B cell (primary cell): Measurements from ENCODE around the gene RAD23A. TPM values are rescaled to one million over a fixed set of nuclear protein-coding genes. Genes with fewer than 3 reads are reported as not detected.

Experiments used
- ATAC-seq: fragments of 200-7000 bp; cut with Tn5 transposase; one replicate; pipeline ENCODE4 v1.10.0; 2021; ENCODE audit warnings: low read depth, mild to moderate bottlenecking, moderate number of reproducible peaks, moderate library complexity
- CTCF ChIA-PET: fragments of 350-600 bp; sonication (Branson Sonifier 250); formaldehyde crosslinking; loops from one replicate; lab custom pipeline; 2021; ENCODE audit warnings: antibody characterized with exemption, inconsistent platforms; lab: Charles Lee
- POLR2A ChIA-PET: fragments of 350-600 bp; sonication (Branson Sonifier 250); formaldehyde crosslinking; loops from one replicate; lab custom pipeline; 2021; ENCODE audit warnings: antibody characterized with exemption; lab: Charles Lee
- DNase-seq: peaks from one replicate; pipeline ENCODE4 v3.0.0; 2013
- H2AFZ ChIP-seq: 2 replicates; pipeline ENCODE4 v1.6.1; 2012; ENCODE audit warnings: mild to moderate bottlenecking, low read depth, low read length; ENCODE audit not compliant: insufficient read depth, poor library complexity, severe bottlenecking
- H3K27ac ChIP-seq, 2 donors: 1 replicate in 1 of 2; 2 replicates in 1 of 2; pipeline ENCODE4 v1.5.1; 2012 to 2013; ENCODE audit warnings: low read length in 2 of 2, mild to moderate bottlenecking in 2 of 2, moderate library complexity in 1 of 2
- H3K27me3 ChIP-seq, 4 experiments: fragments of 200-600 bp in 1 of 4; sonication (generic) in 1 of 4; replicated peaks in 1 of 4; 1 replicate in 2 of 4; 2 replicates in 2 of 4; pipeline versions ENCODE4 v1.6.1 to v1.7.0; 2013 to 2016; ENCODE audit warnings: low read length in 3 of 4, mild to moderate bottlenecking in 2 of 4, mixed read lengths in 1 of 4, moderate library complexity in 1 of 4; ENCODE audit not compliant: insufficient read depth in 4 of 4, control insufficient read depth in 3 of 4; ENCODE audit errors: control extremely low read depth in 1 of 4
- H3K36me3 ChIP-seq, 2 experiments: replicated peaks in 1 of 2; 1 replicate in 1 of 2; 2 replicates in 1 of 2; pipeline versions ENCODE4 v1.6.1 to v1.7.1; 2013; ENCODE audit warnings: low read length in 1 of 2; ENCODE audit not compliant: insufficient read depth in 2 of 2, control insufficient read depth in 1 of 2; ENCODE audit errors: control extremely low read depth in 1 of 2, extremely low read depth in 1 of 2
- H3K4me1 ChIP-seq, 2 donors: fragments of 200-600 bp in 1 of 2; sonication (generic) in 1 of 2; 1 replicate in 1 of 2; 2 replicates in 1 of 2; pipeline versions ENCODE4 v1.5.1 to v1.6.1; 2013 to 2017; ENCODE audit warnings: low read length in 2 of 2; ENCODE audit not compliant: control insufficient read depth in 2 of 2, insufficient read depth in 2 of 2
- H3K4me2 ChIP-seq: replicated peaks from 2 replicates; pipeline ENCODE3; 2012; ENCODE audit warnings: mild to moderate bottlenecking, low read depth, low read length; ENCODE audit not compliant: poor library complexity, severe bottlenecking
- H3K4me3 ChIP-seq, 5 experiments: fragments of 200-600 bp in 1 of 5; sonication (generic) in 1 of 5; 1 replicate in 3 of 5; 2 replicates in 2 of 5; pipeline versions ENCODE4 v1.5.1 to v1.7.0; 2011 to 2016; ENCODE audit warnings: low read length in 4 of 5, mild to moderate bottlenecking in 4 of 5, low read depth in 2 of 5, control low read depth in 1 of 5, moderate library complexity in 1 of 5; ENCODE audit not compliant: insufficient read depth in 1 of 5; ENCODE audit errors: control extremely low read depth in 1 of 5, extremely low read depth in 1 of 5
- H3K79me2 ChIP-seq: fragments of 200-600 bp; sonication (generic); one replicate; pipeline ENCODE4 v1.6.0; 2016; ENCODE audit warnings: low read length; ENCODE audit not compliant: control insufficient read depth, insufficient read depth
- H3K9ac ChIP-seq: fragments of 200-600 bp; sonication (generic); 2 replicates; pipeline ENCODE4 v1.6.1; 2017; ENCODE audit warnings: mild to moderate bottlenecking, low read length, moderate library complexity
- H3K9me3 ChIP-seq, 3 donors: one replicate each; pipeline versions ENCODE4 v1.6.1 to v1.7.1; 2013; ENCODE audit warnings: low read length in 2 of 3; ENCODE audit not compliant: control insufficient read depth in 2 of 3, insufficient read depth in 1 of 3; ENCODE audit errors: control extremely low read depth in 1 of 3
- H4K20me1 ChIP-seq: 2 replicates; pipeline ENCODE4 v1.6.0; 2012; ENCODE audit warnings: mild to moderate bottlenecking, low read length; ENCODE audit not compliant: insufficient read depth, control insufficient read depth, poor library complexity, severe bottlenecking
- H3K27ac Mint-ChIP-seq: one replicate; pipeline ENCODE4 v1.8.0; 2021; ENCODE audit warnings: mixed read lengths
- H3K27me3 Mint-ChIP-seq: one replicate; pipeline ENCODE4 v1.8.0; 2021; ENCODE audit warnings: mixed read lengths
- H3K4me1 Mint-ChIP-seq: one replicate; pipeline ENCODE4 v1.8.0; 2021; ENCODE audit warnings: mixed read lengths
- H3K4me3 Mint-ChIP-seq: one replicate; pipeline ENCODE4 v1.8.0; 2021; ENCODE audit warnings: mixed read lengths
- H3K9me3 Mint-ChIP-seq: one replicate; pipeline ENCODE4 v1.8.0; 2022; ENCODE audit warnings: mixed read lengths; ENCODE audit not compliant: insufficient read depth
- EZH2 ChIP-seq: IDR thresholded peaks from 2 replicates; pipeline ENCODE4 v1.6.1; 2012; ENCODE audit warnings: borderline replicate concordance, low read depth, mild to moderate bottlenecking, moderate library complexity, low read length; ENCODE audit not compliant: insufficient read depth, poor library complexity, severe bottlenecking
- WGBS: methylation state at CpG from one replicate; pipeline ENCODE4 v1.1.5; 2013; ENCODE audit warnings: missing lambda C conversion rate; ENCODE audit not compliant: insufficient coverage; 5-methylcytosine and 5-hydroxymethylcytosine counted together
- intact Hi-C: fragments of 100-400 bp; cut with micrococcal nuclease; formaldehyde crosslinking; loops from one replicate; pipeline ENCODE4 v1.10.0; 2022
- polyA plus RNA-seq: library from polyadenylated mRNA; depleted of rRNA; stranded (reverse); fragments of >200 nt; gene quantifications from 2 replicates; pipeline ENCODE4 v1.2.3, GENCODE V29; 2012
- total RNA-seq, 2 donors: library from RNA; stranded (reverse); fragments of 120-200 nt in 1 of 2; gene quantifications; 1 replicate in 1 of 2; 2 replicates in 1 of 2; pipeline versions ENCODE4 v1.2.3 to v1.2.4, GENCODE V29; 2013 to 2022
- TF ChIP-seq, protein P1 (sequence below): fragments of 200-600 bp; IDR thresholded peaks from one replicate; pipeline ENCODE4 v1.8.0; 2022; ENCODE audit warnings: antibody characterized with exemption, mild to moderate bottlenecking

RAD23A gene
- total and polyA plus RNA-seq, 2 donors (not counting 1 experiment from before 2014, with no cell fraction given) = 100 to 106 TPM

DNA sequence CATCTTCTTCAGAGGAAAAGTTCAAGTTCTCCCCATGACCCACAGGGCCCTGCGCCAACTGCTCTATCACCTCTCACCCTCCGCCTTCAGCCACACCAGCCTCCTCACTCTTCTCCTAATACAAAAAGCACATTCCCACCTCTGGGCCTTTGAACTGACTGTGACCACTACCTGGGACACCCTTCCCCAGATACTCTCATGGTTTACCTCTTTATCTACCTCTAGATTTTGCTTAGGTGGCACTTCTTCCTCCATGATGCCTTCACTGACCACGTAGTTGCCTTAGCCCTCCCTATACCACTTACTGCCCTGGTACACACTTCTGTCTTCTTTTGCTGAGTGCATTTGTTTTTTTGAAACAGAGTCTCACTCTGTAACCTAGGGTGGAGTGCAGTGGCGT, 22.7 kb upstream of the RAD23A start:
- no peak overlapping the region for H3K9ac ChIP-seq
- H3K36me3 ChIP-seq = peaks cover 0 to 47% of the 10 kb centered on the region in 2 experiments
- DNase-seq = no peak
- no peaks in the 10 kb centered on the region for H3K9me3 Mint-ChIP-seq
- no peak for ATAC-seq
- no peak overlapping the region for H3K4me2 ChIP-seq
- H3K79me2 ChIP-seq = peaks cover under 1% of the 10 kb centered on the region
- peaks cover 13% of the 10 kb centered on the region for H4K20me1 ChIP-seq
- H3K27me3 Mint-ChIP-seq = no peaks in the 10 kb centered on the region
- no peaks in the 10 kb centered on the region for H3K9me3 ChIP-seq
- H3K27me3 ChIP-seq = no peaks in the 10 kb centered on the region
- intact Hi-C loops = no loop called here
- peaks cover 0 to 12% of the 10 kb centered on the region in 2 donors for H3K4me1 ChIP-seq
- no peak overlapping the region for H2AFZ ChIP-seq
- H3K4me3 Mint-ChIP-seq = no peak overlapping the region
- ChIA-PET CTCF (no interaction called here), POLR2A (no interaction called here)
- 93% methylated on average over 3 of the region's 4 CpGs for WGBS
- peaks cover 9% of the 10 kb centered on the region for H3K4me1 Mint-ChIP-seq
- H3K27ac ChIP-seq = no peak overlapping the region
- H3K27ac Mint-ChIP-seq = no peak overlapping the region
- TF ChIP-seq, protein P1, sequence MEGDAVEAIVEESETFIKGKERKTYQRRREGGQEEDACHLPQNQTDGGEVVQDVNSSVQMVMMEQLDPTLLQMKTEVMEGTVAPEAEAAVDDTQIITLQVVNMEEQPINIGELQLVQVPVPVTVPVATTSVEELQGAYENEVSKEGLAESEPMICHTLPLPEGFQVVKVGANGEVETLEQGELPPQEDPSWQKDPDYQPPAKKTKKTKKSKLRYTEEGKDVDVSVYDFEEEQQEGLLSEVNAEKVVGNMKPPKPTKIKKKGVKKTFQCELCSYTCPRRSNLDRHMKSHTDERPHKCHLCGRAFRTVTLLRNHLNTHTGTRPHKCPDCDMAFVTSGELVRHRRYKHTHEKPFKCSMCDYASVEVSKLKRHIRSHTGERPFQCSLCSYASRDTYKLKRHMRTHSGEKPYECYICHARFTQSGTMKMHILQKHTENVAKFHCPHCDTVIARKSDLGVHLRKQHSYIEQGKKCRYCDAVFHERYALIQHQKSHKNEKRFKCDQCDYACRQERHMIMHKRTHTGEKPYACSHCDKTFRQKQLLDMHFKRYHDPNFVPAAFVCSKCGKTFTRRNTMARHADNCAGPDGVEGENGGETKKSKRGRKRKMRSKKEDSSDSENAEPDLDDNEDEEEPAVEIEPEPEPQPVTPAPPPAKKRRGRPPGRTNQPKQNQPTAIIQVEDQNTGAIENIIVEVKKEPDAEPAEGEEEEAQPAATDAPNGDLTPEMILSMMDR = no peak
- no peak for TF ChIP-seq EZH2
- H3K4me3 ChIP-seq = no peak overlapping the region

DNA sequence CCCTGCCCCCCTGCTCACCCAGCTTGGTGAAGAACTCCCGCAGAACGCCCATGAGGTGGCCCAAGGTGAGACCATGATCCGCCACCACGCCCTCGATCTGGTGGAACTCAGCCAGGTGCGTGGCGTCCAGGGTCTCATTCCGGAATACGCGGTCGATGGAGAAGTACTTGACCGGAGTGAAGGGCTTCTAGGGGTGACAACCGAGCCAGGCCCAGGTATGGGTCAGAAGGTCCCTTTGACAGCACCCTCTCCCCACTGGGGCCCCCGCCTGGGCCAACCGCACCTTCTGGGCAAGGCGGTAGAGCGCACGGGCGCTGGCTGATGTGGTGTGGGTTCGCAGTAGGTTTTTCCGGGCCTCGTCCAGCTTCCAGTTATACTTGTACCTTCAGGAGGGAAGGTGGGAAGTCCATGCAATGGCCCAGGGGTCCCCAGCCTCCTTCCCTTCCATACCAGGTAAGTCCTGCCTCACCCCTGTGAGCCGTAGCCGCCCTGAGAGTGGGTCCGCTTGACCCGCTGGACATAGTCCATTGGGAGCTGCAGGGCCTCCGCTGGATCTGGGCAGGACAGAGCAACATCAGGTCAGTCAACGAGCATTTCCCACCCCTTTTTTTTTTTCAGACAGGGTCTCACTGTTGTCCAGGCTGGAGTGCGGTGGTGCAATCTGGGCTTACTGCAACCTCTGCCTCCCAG, 20.9 kb upstream of the RAD23A start:
- TF ChIP-seq, protein P1 = no peak
- no peak for TF ChIP-seq EZH2
- peaks cover 14% of the 10 kb centered on the region for H3K79me2 ChIP-seq
- ChIA-PET CTCF (interaction anchor here (0.8 kb wide), 1 partner anchor 41 kb away, joined by 3 read pairs; no protein-coding TSS in a partner anchor), POLR2A (interaction anchor here (0.6 to 1.2 kb wide), 2 partner anchors 9 kb away, joined by 4 to 6 read pairs; partner anchors contain the start of gene FARSA)
- Mint-ChIP-seq H3K27ac (no peak overlapping the region), H3K9me3 (no peaks in the 10 kb centered on the region), H3K27me3 (no peaks in the 10 kb centered on the region), H3K4me3 (no peak overlapping the region), H3K4me1 (peaks cover 3% of the 10 kb centered on the region)
- no peak overlapping the region for H3K27ac ChIP-seq
- no peaks in the 10 kb centered on the region for H3K27me3 ChIP-seq
- no peak overlapping the region for H3K9ac ChIP-seq
- H3K4me2 ChIP-seq = no peak overlapping the region
- H4K20me1 ChIP-seq = peaks cover 21% of the 10 kb centered on the region
- peaks cover 2 to 64% of the 10 kb centered on the region in 2 experiments for H3K36me3 ChIP-seq
- no peak overlapping the region for H3K4me3 ChIP-seq
- ATAC-seq (no peak), DNase-seq (no peak)
- no peaks in the 10 kb centered on the region for H3K4me1 ChIP-seq
- no peak overlapping the region for H2AFZ ChIP-seq
- 98% methylated on average over 25 of the region's 29 CpGs for WGBS
- no peaks in the 10 kb centered on the region for H3K9me3 ChIP-seq
- intact Hi-C loops = no loop called here
